ENCODE results near the gene CEP192. TPM values are rescaled to one million over a fixed set of nuclear protein-coding genes. Genes with fewer than 3 reads are reported as not detected.

Gene CEP192
- polyA plus RNA-seq, 1 of the 3 experiments (the other 2 are of a cell fraction), result 9.4 TPM

DNA sequence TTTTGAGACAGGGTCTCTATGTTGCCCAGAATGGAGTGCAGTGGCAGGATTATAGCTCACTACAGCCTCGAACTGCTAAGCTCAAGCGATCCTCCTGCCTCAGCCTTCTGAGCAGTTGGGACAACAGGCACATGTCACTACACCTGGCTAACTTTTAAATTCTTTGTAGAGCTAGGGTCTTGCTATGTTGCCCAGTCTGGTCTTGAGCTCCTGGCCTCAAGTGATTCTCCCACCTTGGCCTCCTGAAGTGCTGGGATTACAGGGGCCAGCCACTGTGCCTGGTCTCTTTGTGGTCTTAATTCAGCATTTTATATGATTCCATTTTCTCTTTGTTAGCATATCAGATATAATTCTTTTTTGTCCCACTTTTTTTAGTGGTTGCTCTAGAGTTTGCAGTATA, 34.1 kb downstream of the CEP192 start:
- WGBS (ENCODE audit: low lambda C conversion rate), result 98% methylated on average over 2 of the region's 2 CpGs
- Histone ChIP-seq H3K27ac (ENCODE audit: low read depth in 2 of 2, low read length in 1 of 2) (no peak overlapping the region), H3K9me3 (no peaks in the 10 kb centered on the region), H3K36me3 (replicated peaks in 1 of 2; ENCODE audit: control insufficient read depth in 1 of 2, insufficient read depth in 2 of 2, low read length in 1 of 2) (peaks cover 51 to 79% of the 10 kb centered on the region in 2 experiments), H2AFZ (ENCODE audit: low read depth) (no peak overlapping the region), H3F3A (replicated peaks; ENCODE audit: insufficient read depth) (no peaks in the 10 kb centered on the region), H3K9ac (no peak overlapping the region), H3K4me1 (ENCODE audit: control insufficient read depth in 1 of 2, insufficient read depth in 2 of 2, low read depth in 1 of 2, low read length in 1 of 2) (no peaks in the 10 kb centered on the region), H4K20me1 (ENCODE audit: insufficient read depth) (no peaks in the 10 kb centered on the region), H3K9me2 (no peaks in the 10 kb centered on the region), H3K27me3 (ENCODE audit: insufficient read depth) (no peaks in the 10 kb centered on the region), H3K79me2 (ENCODE audit: insufficient read depth) (peaks cover 31% of the 10 kb centered on the region), H3K4me2 (no peak overlapping the region), H3K4me3 (ENCODE audit: low read depth in 2 of 2, low read length in 1 of 2) (no peak overlapping the region)
- ChIA-PET POLR2A (no interaction called here), CTCF (no interaction called here)
- DNase-seq, result no peak
- TF ChIP-seq FOXJ3 (CRISPR knock-in tag; IDR thresholded peaks at IDR 0.05) (no peak), TAF1 (IDR thresholded peaks at IDR 0.05; ENCODE audit: borderline replicate concordance, low read depth, low read length) (no peak), IRF3 (IDR thresholded peaks at IDR 0.05; ENCODE audit: low read depth, low read length) (no peak), CHD2 (IDR thresholded peaks at IDR 0.05; ENCODE audit: low read length, partially characterized antibody) (no peak), ELF1 (IDR thresholded peaks at IDR 0.05) (no peak), JUND (IDR thresholded peaks at IDR 0.05) (no peak)

GRCh38 chr18:13026583-13027270, 35.6 kb downstream of the CEP192 start:
- Histone ChIP-seq H3K4me3 (ENCODE audit: low read depth in 2 of 2, low read length in 1 of 2) (no peak overlapping the region), H3K4me1 (ENCODE audit: control insufficient read depth in 1 of 2, insufficient read depth in 2 of 2, low read depth in 1 of 2, low read length in 1 of 2) (no peaks in the 10 kb centered on the region), H2AFZ (ENCODE audit: low read depth) (no peak overlapping the region), H4K20me1 (ENCODE audit: insufficient read depth) (no peaks in the 10 kb centered on the region), H3K27ac (ENCODE audit: low read depth in 2 of 2, low read length in 1 of 2) (no peak overlapping the region), H3K79me2 (ENCODE audit: insufficient read depth) (peaks cover 31% of the 10 kb centered on the region), H3K9me2 (no peaks in the 10 kb centered on the region), H3K4me2 (no peak overlapping the region), H3F3A (replicated peaks; ENCODE audit: insufficient read depth) (no peaks in the 10 kb centered on the region), H3K9ac (no peak overlapping the region), H3K9me3 (no peaks in the 10 kb centered on the region), H3K36me3 (replicated peaks in 1 of 2; ENCODE audit: control insufficient read depth in 1 of 2, insufficient read depth in 2 of 2, low read length in 1 of 2) (peaks cover 52 to 75% of the 10 kb centered on the region in 2 experiments), H3K27me3 (ENCODE audit: insufficient read depth) (no peaks in the 10 kb centered on the region)
- WGBS (ENCODE audit: low lambda C conversion rate), result 93% methylated on average over 3 of the region's 3 CpGs
- ChIA-PET CTCF (interaction anchor here (1.0 kb wide), 1 partner anchor 16 kb away, joined by 3 read pairs; no protein-coding TSS in a partner anchor), POLR2A (no interaction called here)
- DNase-seq, result no peak
- TF ChIP-seq RFX5 (IDR thresholded peaks at IDR 0.05; ENCODE audit: low read length), result no peak
- TF ChIP-seq RCOR1 (IDR thresholded peaks at IDR 0.05; ENCODE audit: low read length), result no peak
- TF ChIP-seq TAF1 (IDR thresholded peaks at IDR 0.05; ENCODE audit: borderline replicate concordance, low read depth, low read length), result no peak
- no peak for TF ChIP-seq MEF2A (IDR thresholded peaks at IDR 0.05; ENCODE audit: borderline replicate concordance, low read depth)
- TF ChIP-seq GATA2 (CRISPR knock-in tag; IDR thresholded peaks at IDR 0.05), result no peak
- no peak for TF ChIP-seq RAD21 (IDR thresholded peaks at IDR 0.05; ENCODE audit: low read length)
- TF ChIP-seq SIN3A (IDR thresholded peaks at IDR 0.05; ENCODE audit: borderline replicate concordance, low read depth, low read length), result no peak

All from SK-N-SH (cell line).